Effector memory CD4-positive, alpha-beta T cell (primary cell): ENCODE data around the gene PMPCA.

Experiments
- DNase-seq, 3 donors: peaks; one replicate each; pipeline ENCODE4 v3.0.0-alpha.2; 2020
- H3K27ac ChIP-seq: 2 replicates; pipeline ENCODE4 v1.7.0; 2013; ENCODE audit warnings: mild to moderate bottlenecking, low read length, moderate library complexity; ENCODE audit not compliant: insufficient read depth, poor library complexity, severe bottlenecking
- H3K27me3 ChIP-seq: replicated peaks from 2 replicates; pipeline ENCODE4 v1.7.0; 2013; ENCODE audit warnings: mild to moderate bottlenecking, low read length; ENCODE audit not compliant: insufficient read depth, control insufficient read depth, poor library complexity, severe bottlenecking
- H3K36me3 ChIP-seq: 2 replicates; pipeline ENCODE4 v1.7.0; 2013; ENCODE audit warnings: mild to moderate bottlenecking, low read length, moderate library complexity; ENCODE audit not compliant: control insufficient read depth, insufficient read depth
- H3K4me1 ChIP-seq: 2 replicates; pipeline ENCODE4 v1.7.0; 2013; ENCODE audit warnings: low read length, mild to moderate bottlenecking; ENCODE audit not compliant: control insufficient read depth, insufficient read depth, poor library complexity, severe bottlenecking
- H3K4me3 ChIP-seq: 2 replicates; pipeline ENCODE4 v1.7.0; 2013; ENCODE audit warnings: low read length, low read depth, mild to moderate bottlenecking; ENCODE audit not compliant: insufficient read depth, poor library complexity, severe bottlenecking
- H3K9me3 ChIP-seq: 2 replicates; pipeline ENCODE4 v1.7.0; 2013; ENCODE audit warnings: mild to moderate bottlenecking, low read length, moderate library complexity; ENCODE audit not compliant: control insufficient read depth

Gene PMPCA

GRCh38 chr9:136381966-136382513 lies 28.4 kb upstream of the PMPCA start:
- no peaks in the 10 kb centered on the region for H3K27me3 ChIP-seq
- H3K27ac ChIP-seq: no peak overlapping the region
- no peak for DNase-seq
- H3K36me3 ChIP-seq: peaks cover 46% of the 10 kb centered on the region
- peaks cover 10% of the 10 kb centered on the region for H3K4me1 ChIP-seq
- no peak overlapping the region for H3K4me3 ChIP-seq
- H3K9me3 ChIP-seq: no peaks in the 10 kb centered on the region

GRCh38 chr9:136383436-136383835 lies 27.0 kb upstream of the PMPCA start:
- DNase-seq: no peak
- Histone ChIP-seq H3K4me1 (peaks cover 10% of the 10 kb centered on the region), H3K27ac (no peak overlapping the region), H3K36me3 (peaks cover 57% of the 10 kb centered on the region), H3K27me3 (no peaks in the 10 kb centered on the region), H3K4me3 (no peak overlapping the region), H3K9me3 (no peaks in the 10 kb centered on the region)

- peaks cover 64% of the 10 kb centered on the region for H3K36me3 ChIP-seq
- H3K27ac ChIP-seq: no peak overlapping the region
- DNase-seq: peak; percentile 32 to 40 (median 39)
- H3K9me3 ChIP-seq: no peaks in the 10 kb centered on the region
- H3K27me3 ChIP-seq: no peaks in the 10 kb centered on the region
- peaks cover 10% of the 10 kb centered on the region for H3K4me1 ChIP-seq
- no peak overlapping the region for H3K4me3 ChIP-seq
Observed at GRCh38 chr9:136385015-136385414, 25.4 kb upstream of the PMPCA start.

DNA sequence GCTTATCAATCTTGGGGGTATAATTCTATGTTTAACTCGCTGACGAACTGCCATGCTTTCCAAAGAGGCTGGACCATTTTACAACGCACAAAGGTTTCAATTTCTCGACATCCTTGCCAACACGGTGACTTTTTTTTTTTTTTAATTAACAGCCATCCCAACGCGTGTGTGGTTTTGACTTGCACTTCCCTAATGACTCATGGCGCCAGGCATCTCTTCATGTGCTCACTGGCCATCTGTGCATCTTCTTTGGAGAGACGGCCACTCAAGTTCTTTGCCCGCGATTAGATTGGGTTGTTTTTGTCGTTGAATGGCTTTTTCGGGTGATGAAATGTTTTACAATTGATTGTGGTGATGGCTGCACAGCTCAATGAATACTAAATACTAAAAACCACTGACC lies 24.4 kb upstream of the PMPCA start:
- Histone ChIP-seq H3K27ac (no peak overlapping the region), H3K27me3 (no peaks in the 10 kb centered on the region), H3K9me3 (no peaks in the 10 kb centered on the region), H3K4me3 (no peak overlapping the region), H3K4me1 (peaks cover 10% of the 10 kb centered on the region), H3K36me3 (peaks cover 57% of the 10 kb centered on the region)
- no peak for DNase-seq

DNA sequence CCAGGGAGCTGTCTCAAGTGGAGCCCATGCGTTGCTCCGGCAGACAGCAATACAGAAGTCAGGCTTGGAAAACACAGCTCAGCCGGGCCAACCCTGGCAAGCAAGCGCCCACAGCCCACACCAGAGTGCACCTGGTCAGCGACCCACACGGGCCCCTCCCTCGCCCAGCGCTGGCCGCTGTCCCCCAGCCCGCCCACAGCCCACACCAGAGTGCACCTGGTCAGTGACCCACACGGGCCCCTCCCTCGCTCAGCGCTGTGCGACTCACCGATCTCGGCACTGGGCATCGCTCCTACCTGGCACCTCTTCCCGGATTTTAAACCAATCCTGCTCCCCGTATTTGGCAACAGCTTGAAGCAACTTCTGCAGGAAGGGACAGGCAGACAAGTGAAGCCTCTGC lies 23.2 kb upstream of the PMPCA start:
- no peak overlapping the region for H3K4me3 ChIP-seq
- H3K9me3 ChIP-seq: no peaks in the 10 kb centered on the region
- H3K27ac ChIP-seq: no peak overlapping the region
- peaks cover 10% of the 10 kb centered on the region for H3K4me1 ChIP-seq
- H3K27me3 ChIP-seq: no peaks in the 10 kb centered on the region
- H3K36me3 ChIP-seq: peaks cover 58% of the 10 kb centered on the region
- DNase-seq: no peak

- Histone ChIP-seq H3K27me3 (no peaks in the 10 kb centered on the region), H3K9me3 (no peaks in the 10 kb centered on the region), H3K36me3 (peaks cover 59% of the 10 kb centered on the region), H3K27ac (no peak overlapping the region), H3K4me1 (peaks cover 10% of the 10 kb centered on the region), H3K4me3 (no peak overlapping the region)
- DNase-seq: no peak
Observed at GRCh38 chr9:136389396-136389795, 21.1 kb upstream of the PMPCA start.

GRCh38 chr9:136391737-136392537 lies 18.5 kb upstream of the PMPCA start:
- H3K36me3 ChIP-seq: peaks cover 76% of the 10 kb centered on the region
- no peaks in the 10 kb centered on the region for H3K4me1 ChIP-seq
- no peak overlapping the region for H3K4me3 ChIP-seq
- no peaks in the 10 kb centered on the region for H3K9me3 ChIP-seq
- no peak for DNase-seq
- no peak overlapping the region for H3K27ac ChIP-seq
- H3K27me3 ChIP-seq: no peaks in the 10 kb centered on the region

GRCh38 chr9:136392538-136393449 lies 17.7 kb upstream of the PMPCA start:
- Histone ChIP-seq H3K4me3 (no peak overlapping the region), H3K36me3 (peaks cover 71% of the 10 kb centered on the region), H3K27ac (no peak overlapping the region), H3K9me3 (no peaks in the 10 kb centered on the region), H3K4me1 (no peaks in the 10 kb centered on the region), H3K27me3 (no peaks in the 10 kb centered on the region)
- DNase-seq: no peak

DNA sequence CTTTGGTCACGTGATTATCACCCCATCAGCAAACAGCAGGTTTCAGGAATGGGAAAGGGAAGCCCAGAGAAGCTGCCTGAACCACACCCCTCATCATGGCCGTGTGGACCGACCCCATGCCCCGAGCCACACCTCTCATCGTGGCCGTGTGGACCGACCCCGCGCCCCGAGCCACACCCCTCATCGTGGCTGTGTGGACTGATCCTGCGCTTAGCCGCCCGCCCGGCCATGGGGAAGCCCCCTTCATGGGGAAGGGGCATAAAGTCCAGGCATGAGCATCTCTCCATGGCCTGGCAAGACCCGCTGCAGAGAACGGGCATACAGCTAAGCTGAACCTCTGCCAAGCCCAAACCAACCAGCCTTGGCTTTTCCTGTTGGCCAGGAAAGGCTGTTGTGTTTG lies 16.9 kb upstream of the PMPCA start:
- H3K36me3 ChIP-seq: peaks cover 66% of the 10 kb centered on the region
- H3K4me3 ChIP-seq: no peak overlapping the region
- no peaks in the 10 kb centered on the region for H3K9me3 ChIP-seq
- DNase-seq: no peak
- H3K27me3 ChIP-seq: no peaks in the 10 kb centered on the region
- H3K27ac ChIP-seq: no peak overlapping the region
- H3K4me1 ChIP-seq: peaks cover 2% of the 10 kb centered on the region
